NCI-H1694 treated with DMSO at 0.1 percent for 48 hours (cell line): ENCODE data around the gene DNAJB8.

Source experiments
- DNase-seq: peaks from one replicate; lab custom pipeline; 2025; lab: John Stamatoyannopoulos, UW

The DNAJB8 gene

DNA sequence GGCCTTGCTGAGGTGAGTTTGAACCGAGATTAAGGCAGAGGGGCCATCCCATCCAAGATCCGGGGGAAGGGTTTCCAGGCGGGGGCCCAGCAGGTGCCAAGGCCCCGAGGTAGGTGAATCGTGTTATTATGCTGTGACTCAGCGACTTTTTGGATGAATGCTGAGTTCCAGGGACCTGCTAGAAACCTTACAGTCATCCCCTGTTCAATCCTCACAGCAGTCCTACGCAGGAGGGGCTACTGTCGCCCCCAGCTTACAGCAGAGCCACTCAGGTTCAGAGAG is 40.9 kb downstream of the DNAJB8 start:
- DNase-seq, result no peak

DNA sequence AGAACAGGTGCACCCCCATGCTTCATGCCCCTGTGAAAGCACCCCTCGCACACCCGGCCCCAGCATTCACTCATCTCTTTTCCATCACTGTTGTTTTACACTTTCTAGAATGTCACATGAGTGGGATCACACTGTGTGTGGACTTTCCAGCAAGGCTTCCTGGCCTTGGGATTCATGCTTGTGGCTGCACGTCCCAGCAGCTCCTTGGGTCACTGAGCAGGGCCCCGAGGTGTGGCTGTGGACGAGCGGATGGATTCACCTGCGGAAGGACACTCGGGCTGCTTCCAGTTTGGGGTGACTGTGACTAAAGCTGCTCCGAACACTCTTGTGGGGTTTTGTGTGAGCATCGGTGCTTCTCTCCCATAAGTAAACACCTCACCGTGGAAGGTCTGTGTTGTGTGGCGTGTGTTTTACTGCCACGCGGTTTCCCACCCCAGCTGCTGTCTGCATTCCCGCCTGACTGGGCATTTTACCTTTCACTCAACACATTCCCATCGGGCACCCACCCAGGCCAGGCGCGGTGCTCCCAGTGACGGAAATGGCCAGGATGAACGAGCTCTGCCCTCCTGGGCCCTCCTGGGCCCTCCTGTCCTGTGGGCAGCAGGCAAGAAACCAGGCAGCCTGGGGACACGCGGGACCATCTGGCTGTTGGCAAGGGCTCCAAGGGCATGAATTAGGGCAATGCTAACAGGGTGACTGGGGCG is 41.4 kb downstream of the DNAJB8 start:
- peak; percentile 13 for DNase-seq

DNA sequence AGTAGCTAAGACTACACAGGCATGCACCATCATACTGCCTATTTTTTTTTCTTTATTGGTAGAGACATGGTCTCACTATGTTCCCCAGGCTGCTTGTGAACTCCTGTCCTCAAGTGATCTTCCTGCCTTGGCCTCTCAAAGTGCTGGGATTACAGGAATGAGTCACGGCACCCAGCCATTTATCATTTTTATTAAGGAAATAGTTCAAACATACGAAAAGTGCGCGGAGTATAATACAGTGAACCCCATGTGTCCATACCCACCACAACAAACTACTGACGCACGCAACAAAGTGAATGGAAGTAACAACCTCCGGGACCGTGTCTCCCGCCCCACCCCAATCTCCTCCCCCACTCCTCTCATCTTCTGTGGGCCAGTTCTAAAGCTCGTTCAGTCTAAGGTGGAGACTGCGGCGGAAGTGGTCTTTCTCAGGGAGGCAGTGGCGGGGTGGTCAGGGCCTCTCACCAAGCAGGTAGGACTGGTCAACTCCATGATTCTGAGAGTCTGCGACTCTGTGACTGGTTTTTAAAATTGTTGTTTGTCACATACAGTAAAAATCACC is 42.1 kb downstream of the DNAJB8 start:
- no peak for DNase-seq

DNA sequence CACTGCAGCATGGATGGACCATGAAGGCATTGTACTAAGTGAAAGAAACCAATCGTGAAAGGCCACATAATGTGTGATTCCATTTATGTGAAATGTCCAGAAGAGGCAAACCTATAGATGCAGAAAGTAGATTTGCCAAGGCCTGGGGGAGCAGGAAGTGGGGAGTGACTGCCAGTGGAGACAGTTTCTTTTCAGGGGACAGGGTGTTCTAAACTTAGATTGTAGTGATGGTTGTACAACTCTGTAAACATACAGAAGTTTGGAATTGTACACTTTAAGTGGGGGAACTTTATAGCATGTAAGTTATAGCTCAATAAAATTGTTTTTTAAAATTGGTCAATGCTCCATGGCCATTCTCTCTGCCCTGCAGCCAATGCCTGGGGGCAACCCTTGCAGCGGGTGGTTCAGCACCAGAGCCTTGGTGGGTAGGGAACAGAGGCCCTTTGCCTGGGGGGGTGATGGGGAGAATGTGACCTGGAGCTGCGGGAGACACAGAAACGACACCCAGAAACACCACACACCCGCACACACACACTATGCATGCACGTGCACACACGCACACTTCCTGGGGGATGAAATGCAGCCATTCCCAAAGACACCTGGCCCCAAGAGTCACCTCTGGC is 43.1 kb downstream of the DNAJB8 start:
- DNase-seq, result no peak

DNA sequence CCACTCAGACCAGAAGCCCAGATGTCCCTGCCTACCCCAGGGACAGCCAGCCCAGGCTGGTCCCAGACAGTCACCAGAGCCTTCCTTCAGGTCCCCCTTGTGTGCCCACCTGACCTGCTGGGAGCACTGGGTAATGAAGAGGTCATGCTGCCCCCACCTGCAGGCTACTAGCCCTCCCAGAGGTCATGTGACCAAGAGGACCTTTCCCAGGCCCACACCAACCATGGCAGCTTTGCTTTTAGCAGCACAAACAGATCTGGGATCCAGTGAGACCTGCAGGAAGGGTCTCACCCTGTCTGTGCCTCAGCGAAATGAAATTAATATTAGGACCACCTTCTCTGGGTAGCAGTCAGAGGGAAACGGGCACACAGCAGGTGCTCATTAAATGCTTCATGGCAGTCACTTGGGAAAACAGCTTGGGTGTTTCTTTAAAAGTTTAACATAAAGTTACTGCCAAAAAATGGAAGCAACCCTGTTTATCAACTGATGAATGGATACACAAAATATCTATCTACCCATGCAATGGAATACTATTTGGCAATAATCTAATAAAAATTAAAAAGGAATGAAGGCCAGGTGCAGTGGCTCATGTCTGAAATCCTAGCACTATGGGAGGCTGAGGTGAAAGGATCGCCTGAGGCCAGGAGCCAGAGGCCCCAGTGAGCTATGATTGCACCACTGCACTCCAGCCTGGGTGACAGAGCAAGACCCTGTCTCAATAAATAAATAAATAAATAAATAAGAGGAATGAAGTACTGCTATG is 43.7 kb downstream of the DNAJB8 start:
- no peak for DNase-seq

DNA sequence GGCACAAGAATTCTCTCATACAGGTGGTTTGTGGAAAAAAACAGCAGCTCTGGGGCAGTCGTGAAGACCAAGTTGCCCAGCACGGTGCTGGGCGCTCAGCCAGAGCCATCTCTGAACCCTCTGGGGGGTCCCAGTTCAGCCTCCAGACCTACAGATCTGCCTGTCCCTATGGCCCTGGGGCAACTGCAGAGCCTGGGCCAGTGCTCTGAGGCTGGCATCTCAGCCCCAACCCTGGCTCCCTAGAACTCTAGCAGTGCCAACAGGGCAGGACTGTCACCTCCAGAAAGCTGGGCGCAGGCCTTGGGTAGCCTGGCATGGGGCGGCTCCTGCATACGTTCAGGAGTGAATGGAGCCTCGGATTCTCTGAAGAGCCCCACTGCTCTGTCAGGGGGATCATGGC is 44.7 kb downstream of the DNAJB8 start:
- DNase-seq, result no peak

DNA sequence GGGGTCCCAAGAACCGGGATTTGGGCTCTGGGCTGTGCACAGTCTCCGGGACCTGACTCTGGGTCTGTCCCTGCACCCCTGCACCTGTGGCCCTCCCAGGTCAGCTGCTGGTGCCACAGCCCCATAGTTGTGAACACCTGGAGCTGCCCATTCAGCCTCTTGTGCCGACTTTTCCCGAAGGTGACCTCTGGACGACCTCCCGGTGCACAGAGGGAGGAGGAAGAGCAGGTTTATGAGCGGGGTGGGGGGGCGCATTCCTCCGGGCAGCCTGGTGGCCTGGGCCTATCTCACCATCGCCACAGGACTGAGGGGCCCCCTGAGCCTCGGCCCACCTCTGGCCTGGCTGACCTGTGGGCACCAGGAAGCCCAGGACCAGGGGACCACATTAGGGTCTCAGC is 45.3 kb downstream of the DNAJB8 start:
- DNase-seq, result no peak

DNA sequence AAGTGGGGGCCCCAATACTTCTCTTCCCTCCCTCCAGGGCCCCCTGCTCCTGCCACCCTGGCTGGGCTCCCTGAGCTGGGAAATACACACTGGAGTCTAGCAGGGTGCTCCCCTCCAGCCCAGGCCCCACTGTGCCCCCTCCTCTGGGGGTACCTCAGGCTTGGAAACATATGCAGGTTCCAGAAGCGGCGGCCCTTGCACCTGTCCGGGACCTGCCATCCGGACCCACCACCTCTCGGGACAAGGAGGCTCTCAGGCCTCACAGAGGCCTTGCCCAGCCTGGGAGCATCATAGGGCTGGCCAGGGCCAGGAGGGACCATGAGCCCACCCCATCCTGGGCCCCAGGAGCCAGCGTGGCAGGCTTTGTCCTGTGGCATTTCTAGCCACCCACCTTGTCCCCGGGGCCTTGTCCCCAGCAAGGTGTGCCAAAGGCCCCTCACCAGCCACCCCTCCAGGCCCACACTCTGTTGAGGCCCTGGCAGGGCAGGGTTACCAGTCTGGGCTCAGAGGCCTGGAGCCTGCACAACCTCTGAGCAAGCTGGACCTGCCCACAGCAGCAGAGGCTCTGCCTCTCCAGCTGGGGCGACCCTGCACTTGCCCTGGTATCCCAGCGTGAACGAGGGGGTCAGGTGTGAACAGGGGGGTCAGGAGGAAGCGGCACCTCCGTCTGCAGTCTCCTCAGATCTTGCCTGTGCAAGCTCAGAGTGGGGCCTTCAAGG is 45.8 kb downstream of the DNAJB8 start:
- no peak for DNase-seq

DNA sequence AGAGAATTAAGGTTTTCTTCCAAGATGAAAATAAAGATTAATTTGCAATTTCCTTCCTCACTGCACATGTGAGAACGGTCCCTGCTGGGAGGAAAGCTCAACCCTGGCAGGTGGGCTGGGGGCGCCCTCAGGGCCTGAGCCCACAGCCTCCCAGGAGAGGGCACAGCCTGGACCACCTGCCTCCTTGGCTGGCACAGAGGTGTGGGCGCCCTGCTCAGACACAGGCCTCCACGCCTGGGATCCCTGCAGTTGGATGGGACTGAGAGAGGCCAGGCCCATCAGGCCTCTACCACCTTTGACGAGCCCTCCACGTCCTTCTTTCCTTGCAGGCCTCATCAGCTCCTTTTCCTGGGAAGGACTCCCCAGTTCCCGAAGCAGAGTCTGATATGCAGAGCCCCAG is 46.4 kb downstream of the DNAJB8 start:
- no peak for DNase-seq

DNA sequence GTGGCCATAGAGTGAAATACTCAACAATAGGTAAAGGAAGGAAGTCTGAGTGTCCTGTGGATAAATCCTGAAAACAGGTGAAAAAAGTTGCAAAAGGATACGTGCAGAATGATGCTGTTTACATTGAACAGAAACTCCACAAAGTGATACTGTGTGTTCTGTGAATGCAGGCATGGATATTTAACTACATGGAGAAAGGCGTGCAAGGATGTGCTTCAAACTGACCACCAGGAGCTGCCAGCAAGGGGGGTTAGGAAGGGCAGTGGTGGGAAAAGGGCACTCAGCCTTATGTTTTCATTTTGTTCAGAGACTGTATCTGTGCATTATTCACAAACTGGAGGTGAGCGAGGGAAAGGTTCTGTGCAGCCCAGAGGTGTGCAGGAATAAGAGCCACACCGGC is 47.4 kb downstream of the DNAJB8 start:
- DNase-seq, result no peak

DNA sequence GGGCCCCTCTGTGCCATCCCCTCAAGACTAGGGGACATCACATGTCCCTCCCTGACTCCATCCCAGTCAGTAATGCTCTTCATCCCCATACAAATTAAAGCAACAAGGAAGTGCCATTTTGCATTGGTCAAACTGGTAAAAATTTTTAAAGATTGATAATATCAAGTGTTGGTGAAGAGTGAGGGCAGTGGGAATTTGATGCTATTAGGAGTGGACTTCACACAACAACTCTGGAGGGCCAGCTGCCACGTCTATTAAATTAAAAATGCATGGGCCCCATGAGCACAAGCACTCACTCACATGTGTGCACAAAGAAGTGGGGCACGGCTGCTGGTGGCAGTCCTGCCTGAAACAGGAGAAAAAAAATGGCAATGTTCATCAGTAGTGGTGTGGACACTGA is 47.8 kb downstream of the DNAJB8 start:
- DNase-seq, result no peak

DNA sequence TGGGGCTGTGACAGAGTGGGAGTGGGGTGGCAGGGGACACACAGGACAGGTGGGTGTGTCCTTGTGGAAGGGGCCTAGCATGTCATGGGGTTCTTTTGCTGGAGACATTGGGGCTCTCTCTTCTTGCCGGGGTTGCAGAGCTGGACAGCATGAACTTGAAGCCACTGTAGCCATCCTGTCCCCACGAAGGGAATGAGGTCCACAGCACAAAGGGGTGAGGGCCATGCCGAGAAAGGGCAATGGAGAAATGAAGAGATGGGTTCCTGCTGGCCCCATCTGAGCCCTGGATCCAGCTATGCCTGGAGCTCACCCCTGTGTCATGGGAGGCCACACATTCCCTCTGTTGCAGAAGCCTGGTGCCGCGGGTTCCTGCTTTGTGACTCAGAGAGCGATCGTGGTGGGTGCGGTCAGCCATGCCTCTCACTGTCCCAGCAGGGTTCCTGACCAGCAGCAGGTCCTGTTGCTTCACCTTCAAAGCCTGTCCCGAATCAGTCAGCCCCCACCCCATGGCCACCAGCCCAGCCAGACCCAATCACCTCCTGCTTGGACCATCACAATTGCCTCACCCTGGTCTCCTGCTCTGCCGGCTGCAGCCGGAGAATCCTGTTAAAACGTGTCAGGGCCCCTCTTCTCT is 50.0 kb downstream of the DNAJB8 start:
- DNase-seq, result no peak

DNA sequence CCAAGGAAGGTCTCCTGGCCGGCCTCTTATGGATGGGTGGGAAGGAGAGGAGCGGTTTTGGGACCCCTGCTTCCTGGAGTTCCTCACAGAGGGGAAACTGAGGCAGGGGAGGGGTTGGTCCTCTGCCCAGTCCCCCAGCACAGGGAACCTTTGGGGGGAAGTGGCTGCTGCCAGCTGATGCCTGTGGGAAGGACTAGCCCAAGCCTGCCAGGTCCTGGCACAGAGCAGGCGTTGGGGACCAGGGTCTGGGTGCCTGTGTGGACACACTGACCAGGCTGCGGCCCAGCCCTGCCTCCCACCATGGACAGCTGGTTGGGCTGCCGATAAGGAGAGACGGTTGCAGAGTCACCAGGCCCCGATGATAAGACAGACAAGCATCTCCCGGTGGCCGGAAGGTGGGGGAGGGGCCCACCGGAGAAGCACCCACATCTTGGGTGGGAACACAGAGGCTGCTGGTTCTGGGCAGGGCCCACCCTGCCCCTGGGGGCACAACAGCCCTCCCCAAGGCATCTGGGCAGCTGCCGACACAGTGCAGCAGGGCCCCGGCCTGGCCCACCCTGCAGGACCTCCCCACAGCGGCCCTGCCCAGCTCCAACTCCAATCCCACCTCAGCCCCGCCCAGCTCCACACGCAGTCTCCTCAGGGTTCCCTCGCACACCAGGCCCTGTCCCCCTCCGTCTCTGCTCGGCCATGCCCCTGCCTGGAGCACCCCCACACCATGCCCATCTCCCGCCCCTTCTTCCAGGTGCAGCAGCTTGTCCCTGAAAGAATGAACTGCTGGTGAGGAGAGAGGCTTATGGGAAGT is 50.7 kb downstream of the DNAJB8 start:
- DNase-seq, result no peak

DNA sequence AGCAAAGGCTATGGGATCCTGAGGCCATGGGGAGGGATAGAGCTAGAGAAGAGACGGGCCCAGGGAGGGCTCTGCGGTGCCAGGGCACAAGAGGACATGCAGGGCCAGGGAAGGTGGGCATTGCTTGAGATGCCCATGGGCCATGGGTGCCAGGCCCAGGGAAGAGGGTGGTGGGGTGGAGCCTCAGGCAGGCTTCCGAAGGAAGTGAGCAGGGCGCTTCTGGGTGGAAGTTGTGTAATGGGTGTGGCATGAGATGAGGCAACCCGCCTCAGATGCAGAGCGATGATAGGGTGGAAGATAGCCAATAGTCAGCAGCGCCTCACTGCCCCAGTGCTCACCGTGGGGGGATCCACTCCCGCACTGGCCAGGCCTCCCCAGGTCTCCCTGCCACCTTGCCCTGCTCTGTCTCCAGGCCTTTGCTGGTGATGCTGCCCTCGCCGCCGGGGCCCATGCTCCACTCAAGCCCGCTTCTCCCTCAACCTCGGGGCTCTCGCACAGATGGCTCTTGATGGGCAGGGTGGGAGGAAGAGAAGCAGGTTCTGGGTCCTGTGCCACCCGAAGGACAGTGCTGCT is 51.4 kb downstream of the DNAJB8 start:
- DNase-seq, result no peak

DNA sequence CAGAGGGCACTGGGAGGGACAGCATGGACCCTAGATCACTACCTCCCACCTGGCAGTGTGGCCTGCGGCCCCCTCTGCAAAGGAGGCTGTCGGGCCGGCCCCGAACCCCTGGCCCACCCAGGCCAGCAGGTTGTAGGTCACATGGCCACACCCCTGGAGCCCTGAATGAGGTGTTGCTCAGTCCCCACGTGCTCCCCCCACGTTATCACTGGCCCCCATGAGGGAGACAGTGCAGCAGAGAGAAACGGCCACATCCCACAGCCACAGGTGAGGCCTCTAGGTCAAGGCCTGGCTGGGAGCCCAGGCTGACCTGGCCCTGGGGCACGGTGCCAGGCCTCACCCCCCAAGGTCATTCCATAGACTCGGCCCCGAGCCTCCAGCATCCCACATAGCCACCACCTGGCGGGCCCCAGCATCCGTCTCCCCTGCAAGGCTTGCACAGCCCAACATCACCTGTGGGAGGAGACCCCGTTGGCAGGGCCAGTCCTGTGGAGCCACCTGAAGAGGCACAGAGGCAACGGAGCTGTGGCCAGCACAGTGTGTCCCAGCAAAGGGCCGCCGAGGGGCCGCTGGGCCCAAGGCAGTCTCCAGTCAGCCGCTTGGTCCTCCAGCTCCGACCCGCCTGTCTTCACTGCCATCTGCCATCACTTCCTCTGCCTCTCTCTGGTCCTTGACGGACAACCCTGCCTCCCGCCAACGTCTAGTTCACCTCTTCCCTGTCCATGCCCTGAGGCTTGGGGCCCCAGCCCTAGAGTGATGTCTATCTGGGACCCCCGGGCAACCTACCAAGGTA is 53.1 kb downstream of the DNAJB8 start:
- DNase-seq, result no peak

DNA sequence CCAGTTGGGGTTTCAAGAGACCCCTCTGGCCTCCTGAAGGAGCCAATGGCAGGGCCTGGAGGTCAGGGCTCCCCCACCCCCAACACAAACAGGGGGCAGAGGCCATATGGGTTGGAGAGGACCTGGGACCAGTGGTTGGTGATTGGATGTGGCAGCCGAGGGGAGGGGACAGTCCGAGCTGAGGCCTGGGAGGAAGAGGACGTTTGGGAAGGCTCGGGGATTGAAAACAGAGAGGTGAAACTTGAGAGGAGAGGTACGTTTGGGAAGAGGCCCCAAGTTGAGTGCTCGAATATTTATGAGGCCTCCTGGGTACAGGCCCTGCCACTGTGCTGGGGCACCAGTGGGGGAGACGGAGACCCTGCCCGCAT is 53.7 kb downstream of the DNAJB8 start:
- no peak for DNase-seq
